HG03139 (cell line): Measurements from ENCODE around the gene CIAO1.
"Not testable (repeated sequence)": the region's sequence is repeated elsewhere in the genome, so short reads cannot be mapped to it uniquely, and the experiment has no call there.

ENCODE experiments used
- ATAC-seq: cut with Tn5 transposase; IDR thresholded peaks from one replicate; pipeline ENCODE4 v1.9.1; 2021; ENCODE audit not compliant: unreplicated experiment

Gene CIAO1

DNA sequence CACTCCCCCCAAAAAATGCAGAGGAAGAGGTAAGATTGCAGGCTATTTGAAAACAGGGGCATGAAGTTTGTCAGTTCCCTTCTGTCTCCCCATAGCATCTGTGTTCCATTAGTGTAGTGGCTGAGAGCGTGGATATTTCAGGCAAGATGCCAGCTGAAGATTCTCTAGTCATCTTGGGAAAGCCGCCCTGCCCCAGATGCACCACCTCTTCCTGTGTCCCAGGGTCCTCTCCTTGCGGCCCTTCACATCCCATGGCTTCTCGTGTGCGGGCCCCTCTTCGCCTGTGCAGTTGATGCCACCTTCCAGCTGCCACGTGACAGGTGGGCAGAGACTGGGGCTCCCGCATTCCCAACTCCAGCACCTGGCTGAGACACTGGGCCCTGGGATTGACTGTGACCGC, 16.4 kb upstream of the CIAO1 start:
- no peak for ATAC-seq

DNA sequence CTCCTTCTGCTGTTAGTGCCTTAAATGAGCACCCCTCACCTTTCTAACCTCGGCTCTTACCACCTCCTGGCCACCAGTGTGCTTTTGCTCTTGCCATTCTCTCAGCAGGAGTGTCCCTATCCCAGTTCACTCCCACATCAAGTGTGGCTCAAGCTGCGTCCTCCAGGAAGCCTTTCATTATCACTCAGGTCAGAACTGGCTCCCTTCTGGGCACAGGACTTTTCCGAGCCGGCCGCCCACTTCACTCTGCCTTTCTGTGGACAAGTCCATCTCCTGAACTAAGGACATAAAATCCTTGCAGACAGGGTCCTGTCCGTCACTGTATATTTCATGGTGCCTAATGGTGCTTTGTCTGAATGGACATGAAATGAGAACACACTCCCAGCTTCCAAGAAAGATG, 15.8 kb upstream of the CIAO1 start:
- no peak for ATAC-seq

DNA sequence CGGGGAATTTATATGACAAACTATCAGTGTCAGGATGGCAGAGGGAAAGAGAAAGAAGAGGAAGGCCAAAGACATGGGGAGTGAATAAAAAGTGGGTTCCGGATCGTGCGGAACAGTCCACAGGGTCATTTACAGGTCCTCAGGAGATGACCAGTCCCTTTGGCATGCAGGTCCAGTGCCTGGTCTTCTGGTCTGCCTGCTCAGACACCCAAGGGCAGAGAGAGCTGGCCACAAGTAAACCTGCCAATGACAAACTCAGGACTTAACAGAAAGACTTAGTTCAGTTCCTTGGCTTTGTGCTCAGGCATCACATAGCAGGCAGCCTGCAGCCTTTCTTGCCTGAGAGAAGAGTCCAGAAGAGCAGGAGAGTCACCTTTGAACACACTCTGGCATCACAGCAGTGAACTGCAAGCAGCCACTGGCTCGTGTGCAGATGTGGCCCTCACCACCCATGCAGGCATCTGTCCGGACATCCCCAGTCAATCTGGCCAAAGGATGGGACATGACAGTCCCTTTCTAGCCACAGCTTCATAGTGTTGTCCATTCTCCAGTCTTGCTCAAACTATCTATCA, 14.2 kb upstream of the CIAO1 start:
- ATAC-seq = no peak

DNA sequence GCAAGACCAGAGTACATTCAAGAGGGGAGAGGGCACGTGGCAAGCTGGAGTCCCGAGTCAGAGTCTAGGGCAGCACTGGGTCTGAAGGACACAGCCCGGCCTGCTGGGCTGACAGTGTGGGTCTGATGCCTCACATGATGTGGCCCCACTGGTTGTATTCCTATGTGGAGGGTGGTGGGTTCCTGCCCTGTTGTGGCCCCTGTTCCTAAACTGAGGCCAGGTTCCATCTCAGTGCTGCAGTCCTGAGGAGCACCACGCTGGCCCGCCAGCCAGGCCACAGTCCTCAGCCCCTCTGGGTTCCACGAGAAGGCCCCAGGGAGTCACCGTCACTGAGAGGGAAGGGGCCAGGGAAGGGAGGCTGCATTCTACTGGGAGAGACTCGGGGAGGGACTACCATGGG, 13.5 kb upstream of the CIAO1 start:
- no peak for ATAC-seq

DNA sequence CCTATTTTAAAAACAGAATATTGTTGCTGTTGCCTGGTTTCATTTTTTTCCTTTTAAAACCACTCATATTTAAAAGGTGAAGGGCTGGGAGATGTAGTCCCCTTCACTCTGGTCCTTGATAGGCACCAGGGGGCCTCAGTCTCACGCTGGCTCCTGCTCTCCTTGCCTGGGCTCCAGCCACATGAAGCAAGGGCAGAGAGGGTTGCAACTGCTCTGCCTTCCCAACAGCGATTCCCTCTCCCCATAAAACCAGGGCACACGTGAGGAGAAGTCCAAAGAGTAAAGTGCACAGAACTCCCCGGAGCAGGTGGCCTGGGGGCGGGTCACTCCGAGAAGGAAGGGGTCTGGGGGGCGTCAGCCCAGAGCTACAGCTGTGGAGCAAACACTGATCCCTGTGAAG, 13.0 kb upstream of the CIAO1 start:
- no peak for ATAC-seq

DNA sequence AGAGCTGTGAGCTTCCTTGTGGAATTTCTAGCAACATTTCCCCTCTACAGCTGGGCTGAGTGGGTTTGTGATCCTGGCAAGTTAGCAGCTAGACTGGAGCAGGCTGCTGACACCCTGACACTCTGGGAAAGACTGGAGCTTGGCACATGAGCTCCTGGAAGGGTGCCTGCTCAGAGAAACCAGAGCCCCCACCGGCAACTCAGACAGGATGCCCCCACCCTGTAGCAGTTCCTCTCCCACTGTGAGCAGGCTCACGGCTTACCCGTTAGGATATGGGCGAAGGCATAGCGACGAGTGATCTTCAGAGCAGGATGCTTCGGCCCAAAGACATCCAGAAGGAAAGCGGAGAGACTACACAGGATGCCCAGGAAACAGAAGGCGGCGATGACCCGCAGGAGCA, 11.5 kb upstream of the CIAO1 start:
- ATAC-seq = no peak

DNA sequence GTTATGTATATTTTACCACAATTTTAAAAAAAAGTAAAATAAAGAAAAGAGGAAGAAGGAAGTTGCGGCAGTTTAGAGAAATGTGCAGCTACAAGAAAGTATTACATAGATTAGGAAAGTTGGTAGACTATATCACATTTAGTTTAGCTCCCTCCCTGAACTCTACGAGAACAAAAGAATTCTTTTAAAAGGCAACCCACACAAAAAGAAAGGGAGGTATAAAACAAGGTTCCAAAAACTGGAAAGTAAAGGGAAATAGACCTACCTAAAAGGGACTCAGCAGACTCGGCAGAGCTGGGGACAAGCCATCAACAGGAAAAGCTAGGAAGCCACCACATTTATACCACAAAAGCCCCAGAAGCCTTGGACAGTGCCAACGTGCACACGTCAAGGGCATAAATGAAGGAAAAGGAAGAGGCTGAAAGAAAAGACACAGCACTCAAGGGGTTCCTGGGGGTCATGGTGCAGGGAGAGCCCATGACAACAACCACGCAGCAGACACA, 9.4 kb upstream of the CIAO1 start:
- no peak for ATAC-seq

DNA sequence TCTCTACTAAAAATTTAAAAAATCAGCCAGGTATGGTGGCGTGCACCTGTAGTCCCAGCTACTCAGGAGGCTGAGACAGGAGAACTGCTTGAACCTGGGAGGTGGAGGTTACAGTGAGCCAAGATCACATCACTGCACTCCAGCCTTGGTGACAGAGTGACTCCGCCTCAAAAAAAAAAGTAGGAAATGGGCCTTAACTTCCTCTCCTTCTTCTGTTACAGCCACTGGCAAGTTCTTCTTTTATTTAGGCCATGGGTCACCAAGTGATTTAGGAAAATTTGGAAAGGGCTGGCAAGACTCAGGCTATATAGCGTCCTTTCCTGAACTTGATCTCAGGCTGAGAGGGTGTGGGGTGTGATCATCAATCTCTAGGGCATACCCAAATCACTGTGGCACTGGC, 8.3 kb upstream of the CIAO1 start:
- not testable (repeated sequence) for ATAC-seq

DNA sequence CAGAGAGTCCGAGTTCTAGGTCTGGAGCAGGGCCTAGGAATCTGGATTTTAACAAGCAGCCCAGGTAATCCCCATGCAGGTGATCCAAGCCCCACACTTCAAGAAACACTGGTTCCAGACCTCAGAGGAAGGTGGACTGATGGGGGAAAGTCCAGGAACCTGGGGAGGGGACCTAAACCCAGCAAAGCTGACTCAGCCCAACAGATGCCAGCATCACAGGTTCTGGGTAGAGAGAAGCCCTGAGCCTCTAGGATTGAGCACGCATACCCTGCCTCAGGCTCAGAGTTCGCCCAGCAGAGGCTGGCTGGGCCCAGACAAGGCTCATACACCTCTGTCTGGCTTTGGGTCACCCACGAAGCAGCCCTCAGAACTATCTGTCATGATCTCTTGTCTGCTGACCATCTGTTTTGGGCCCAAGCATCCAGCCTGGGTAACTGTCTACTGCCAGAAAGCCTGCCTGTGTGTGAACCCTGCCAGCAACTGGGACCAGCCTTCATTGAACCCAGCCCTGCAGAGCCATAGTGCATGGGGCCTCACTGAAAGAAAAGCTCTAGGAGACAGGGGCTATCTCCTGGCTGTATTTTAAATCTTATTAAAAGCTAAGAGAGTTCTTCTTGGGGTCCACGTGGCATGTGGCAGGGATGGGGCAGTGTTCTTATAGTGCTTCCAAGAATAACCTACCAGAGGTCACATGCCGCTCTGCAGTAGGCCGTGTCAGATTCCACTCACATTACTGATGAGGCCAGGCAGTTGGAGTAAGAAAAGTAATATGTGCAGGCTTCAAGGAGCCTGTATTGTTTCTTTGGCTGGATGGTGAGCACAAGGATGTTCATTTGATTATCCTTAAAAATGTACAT, 7.6 kb upstream of the CIAO1 start:
- ATAC-seq = no peak

DNA sequence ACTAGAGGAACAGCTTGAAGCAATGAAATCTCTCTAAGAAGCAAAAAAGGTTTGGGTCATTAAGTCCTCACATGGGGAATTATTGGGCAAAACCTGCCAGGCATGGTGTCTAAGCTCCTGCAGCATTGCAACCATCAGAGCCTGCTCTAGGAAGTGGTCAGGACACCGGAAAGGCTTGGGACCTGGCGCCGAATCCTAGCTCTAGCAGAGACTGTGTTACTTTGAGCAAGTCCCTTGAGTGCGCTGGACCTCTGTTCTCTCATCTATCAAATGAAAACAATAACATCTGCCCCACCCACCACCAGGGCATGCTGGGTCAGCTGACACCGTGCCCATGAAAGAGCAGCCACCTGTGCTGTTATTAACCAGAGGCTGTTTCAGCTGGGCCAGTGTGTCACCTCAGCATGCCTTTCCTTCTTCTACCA, 6.5 kb upstream of the CIAO1 start:
- ATAC-seq = no peak

DNA sequence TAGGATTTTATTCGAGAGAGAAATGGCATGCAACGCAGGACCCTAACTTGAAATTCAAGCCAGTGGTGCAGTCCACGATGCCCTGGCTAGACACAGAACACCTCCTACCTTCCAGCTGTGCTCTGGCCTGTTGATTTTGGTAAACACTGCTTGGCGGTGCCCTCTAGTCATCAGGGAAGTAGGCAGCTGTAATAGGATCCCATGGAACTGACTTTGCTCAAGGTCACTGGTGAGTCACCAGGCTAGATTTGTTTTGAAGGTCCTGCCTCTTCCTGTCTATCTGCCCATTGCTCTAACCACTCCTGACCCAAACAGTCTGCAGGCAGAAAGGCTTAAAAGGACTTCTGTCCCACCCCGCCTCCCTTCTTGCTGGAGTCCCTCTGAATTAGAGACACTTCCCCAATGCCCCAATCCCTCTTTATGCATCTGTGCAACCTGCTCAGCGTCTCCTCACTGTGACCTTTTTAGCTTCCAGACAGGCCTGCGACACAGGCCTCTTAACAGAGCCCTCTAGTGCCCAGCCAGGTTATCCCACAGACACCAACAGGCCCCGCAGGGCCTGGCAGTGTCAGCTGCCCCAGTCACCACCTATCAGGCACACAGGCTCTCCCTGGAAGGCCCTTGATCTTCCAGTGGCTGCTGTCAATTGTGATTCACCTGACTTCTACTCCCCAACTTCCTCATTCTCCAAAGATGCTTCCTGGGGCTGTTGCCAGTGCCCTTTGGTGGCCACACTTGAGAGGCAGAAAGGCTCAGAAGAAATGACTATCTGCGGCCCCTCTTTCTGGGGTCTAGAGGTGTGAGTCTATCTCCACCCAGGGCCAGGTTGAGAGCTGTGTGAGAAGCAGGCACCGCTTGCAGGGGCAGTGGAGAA, 5.4 kb upstream of the CIAO1 start:
- ATAC-seq = no peak

DNA sequence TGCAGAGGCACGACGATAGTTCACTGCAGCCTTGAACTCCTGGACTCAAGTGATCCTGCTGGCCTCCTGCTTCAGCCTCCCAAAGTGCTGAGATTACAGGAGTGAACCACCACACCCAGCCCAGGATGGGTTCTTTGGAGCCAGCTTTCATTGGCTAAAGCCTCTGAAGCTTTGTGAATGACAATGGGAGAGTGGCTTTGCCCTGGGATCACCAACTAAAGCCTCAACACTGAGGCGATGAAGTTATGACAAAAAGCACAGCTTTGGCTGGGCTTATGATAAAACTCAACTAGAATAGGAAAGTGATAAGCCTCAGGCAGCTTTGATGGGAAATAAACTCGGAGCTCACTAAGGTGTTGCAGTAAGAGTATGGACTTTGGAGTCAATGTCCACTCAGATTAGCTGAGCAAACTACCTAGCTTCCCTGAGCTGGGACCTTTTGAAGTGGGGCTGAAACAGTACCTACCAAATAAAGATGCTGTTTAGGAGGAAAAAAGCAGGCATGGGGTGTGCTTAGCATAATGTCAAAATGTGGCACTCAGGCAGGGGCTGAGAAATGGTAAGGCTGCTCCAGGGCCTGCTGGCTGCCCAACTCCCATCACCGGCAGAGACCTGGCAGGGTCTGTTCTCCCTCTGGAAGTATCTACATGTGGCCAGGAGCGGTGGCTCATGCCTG, 4.6 kb upstream of the CIAO1 start:
- no peak for ATAC-seq

DNA sequence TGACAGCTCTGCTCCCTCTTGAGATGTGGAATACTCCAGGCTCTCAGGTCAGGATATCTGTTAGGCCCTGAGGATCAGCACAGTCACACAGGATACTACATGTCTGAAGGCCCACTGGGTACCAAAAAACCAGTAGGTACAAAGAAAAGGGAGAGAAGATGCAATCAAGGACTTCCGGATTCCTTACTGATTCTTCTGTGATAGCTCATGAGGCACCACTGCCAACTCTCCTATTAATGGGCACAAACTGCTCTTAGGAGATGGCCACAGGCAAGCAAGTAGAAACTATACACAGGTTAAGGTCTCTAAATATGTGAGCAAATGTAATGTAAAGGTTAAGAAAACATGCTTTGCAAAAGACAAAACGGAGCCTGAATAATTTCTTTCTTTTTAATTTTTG, 3.7 kb upstream of the CIAO1 start:
- ATAC-seq = no peak

DNA sequence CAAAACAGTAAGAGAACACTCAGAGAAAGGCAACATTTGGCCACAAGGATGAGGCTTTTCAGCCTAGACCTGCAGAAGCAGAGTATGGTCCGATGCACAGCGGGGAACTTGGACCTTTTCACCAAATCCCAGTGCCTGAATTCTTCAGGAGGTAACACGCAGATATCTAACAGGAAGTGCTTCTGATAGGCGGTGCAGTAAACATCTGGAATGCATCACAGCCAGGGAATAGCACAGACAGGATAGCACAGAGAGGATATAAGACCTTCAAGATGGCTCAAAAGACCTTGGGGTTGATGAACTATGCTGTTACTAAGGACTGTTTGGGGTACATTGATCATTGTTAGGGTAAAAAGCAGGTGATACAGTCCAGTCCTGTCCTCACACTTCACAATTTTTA, 1.9 kb upstream of the CIAO1 start:
- ATAC-seq = no peak

DNA sequence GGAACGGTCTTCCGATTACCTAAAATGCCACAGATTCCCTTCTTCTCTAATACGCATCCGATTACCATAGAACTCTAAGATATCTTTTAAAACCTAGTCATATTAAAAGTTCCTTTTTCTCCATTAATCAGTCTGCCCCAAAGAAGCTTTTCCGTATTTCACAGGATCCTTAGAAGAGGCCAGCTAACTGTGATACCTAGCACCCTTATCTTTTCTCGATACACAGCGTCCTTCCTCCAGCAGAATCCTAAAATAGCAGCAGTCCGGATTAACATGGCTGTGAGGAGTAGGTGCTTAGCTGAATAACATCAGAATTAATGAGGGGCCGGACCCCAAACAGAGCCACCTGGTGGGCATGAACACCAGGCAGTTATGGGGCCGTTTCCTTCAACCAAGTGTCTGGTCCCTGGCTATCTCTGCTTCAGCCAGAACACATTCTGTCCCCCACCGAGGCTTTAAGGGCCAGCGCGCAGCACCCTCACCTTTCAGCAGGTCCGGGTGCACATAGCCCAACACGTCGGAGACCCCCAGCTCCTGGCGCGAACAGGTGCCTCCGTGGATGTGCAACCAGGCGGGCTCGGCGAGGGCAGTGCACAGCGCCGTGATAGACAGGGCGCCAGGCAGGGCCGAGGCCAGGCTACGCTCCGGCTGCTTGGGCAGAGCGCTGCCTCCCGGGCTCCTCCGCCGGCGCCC, 1.2 kb upstream of the CIAO1 start:
- ATAC-seq = peak; percentile 1

DNA sequence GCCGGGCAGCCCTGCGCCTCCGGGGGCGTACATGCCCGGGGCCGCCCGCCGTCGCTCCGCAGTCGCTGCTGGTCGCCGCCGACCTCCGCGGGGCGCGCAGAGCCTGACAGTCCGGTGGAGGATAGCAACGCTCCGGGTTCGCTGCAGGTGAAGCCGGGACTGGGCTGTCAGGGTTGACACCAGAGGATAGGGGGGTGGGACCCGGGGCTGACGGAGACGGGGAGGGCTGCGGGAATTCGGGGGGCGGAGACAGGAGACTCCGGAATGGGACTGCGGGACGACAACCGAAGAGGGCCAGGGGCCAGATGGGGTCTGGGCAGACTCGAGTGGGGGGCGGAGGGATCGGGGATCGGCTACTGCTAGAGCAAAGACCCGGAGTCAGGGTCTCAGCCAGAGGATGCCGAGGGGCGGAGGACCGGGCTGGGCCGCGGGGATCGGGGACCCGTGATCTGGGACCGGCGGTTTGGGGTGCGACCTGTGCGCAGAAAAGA, 631 bp upstream of the CIAO1 start:
- peak; percentile 20 for ATAC-seq

DNA sequence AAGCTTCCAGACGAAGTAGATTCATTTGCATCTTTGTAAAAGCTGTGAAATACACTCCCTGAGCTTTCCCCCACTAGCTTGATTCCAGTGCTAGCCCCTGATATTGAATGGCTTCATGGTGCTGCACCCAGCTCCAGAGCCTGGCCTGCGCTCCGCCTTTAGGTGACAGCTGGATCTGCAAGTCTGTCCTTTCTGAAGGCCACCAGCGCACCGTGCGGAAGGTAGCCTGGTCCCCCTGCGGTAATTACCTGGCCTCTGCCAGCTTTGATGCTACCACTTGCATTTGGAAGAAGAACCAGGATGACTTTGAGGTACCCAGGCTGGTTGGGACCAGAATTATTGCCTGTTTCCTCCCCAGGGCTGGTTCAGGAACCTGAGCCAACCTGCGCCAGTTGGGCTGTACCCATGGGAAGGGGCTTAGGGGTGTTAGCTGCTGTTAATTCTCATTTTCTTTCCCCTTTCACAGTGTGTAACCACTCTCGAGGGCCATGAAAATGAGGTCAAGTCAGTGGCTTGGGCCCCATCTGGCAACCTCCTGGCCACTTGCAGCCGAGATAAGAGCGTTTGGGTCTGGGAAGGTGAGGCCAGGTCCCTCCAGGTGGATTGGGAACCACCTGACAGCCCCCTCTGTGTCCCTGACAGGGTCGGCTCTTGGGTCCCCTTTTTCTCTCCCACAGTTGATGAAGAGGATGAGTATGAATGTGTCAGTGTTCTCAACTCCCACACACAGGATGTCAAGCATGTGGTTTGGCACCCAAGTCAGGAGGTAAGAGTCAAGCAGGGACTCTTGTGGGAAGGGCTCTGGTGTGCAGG, 1.3 kb downstream of the CIAO1 start:
- no peak for ATAC-seq

DNA sequence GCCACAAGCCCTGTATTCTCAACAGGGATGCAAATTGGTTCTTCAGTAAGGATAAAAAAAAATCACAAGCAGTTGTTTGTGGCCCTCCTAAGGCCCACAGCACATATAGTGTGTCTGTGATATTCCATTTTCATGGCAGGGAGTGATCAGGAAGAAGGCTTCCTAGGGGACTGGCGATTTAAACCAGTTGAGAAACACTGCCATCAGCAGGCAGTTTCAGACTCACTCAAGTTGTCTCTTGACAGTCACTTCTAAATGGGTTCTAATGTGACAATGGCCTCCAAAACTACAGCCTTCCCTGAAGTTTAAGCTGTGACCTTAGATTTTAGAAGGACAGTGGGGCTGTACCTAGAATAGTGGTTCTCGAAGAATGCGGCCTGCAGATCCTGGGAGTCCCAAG, 6.0 kb downstream of the CIAO1 start:
- no peak for ATAC-seq

DNA sequence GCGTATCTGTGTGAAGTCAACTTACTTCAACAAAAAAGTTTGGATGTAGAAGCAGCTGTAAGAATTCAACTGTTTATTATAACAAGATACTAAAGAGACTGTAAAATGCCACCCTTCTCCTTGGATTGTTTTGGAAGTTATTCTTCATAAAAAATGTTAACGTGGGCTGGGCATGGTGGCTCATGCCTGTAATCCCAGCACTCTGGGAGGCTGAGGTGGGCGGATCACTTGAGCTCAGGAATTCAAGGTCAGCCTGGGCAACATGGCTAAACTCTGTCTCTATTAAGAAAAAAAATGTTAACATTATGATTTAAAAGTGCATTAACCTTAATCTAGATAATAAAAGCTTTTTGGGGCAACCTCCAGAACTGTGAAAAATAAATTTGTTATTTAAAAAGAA, 7.7 kb downstream of the CIAO1 start:
- ATAC-seq = no peak
